ENCODE results near the gene PINK1.
"Not testable (repeated sequence)": the region's sequence is repeated elsewhere in the genome, so short reads cannot be mapped to it uniquely, and the experiment has no call there.

The PINK1 gene

GRCh38 chr1:20633190-20634064 is at the start of gene PINK1:
Gene PINK1 (plus strand): TSS chr1:20633458. CDS start chr1:20633549, 91 bp downstream.
- peak; percentile 85 for DNase-seq

DNA sequence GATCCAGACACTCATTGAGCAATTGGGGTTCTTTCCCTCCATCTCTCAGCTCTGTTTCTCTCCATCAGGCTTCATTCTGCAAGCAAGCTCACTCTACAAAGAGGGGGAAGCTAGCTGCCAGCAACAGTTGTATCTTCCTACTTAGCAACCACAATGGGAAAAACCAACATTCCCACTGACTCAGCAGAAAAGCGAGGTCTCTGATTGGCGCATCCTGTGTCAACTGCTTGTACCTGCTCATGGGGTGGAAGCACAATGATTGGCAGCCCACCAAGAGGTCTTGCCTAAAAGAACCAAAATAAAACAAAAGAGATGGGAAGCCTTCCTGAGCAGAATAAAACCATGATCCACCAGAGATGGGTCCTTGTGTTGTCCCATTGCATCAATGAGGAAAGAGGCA is 48.4 kb upstream of the PINK1 start:
- no peak for DNase-seq

GRCh38 chr1:20586953-20587660 is 46.2 kb upstream of the PINK1 start:
- DNase-seq = no peak

- DNase-seq = no peak
These were observed 45.6 kb upstream of the PINK1 start for GRCh38 chr1:20587661-20588053.

DNA sequence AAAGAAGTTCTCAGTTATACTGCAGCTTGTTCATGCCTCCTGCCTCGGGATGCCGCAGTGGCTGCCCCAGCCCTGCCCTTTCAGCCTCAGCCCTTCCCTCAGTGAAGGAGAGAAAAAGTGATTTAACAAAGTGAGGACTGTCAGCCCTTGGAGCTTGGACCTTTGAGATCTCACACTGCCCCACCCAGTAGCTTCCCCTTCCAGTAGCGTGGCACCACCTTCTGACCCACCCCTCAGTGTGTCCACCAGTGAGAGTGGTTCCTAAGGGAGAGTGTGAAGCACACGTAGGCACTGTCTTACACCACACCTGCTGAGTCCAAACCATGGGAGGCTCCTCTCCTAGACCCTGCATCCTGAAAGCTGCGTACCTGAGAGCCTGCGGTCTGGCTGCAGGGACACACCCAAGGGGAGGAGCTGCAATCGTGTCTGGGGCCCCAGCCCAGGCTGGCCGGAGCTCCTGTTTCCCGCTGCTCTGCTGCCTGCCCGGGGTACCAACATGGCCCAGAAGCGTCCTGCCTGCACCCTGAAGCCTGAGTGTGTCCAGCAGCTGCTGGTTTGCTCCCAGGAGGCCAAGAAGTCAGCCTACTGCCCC is 44.5 kb upstream of the PINK1 start, which contains the start of gene CDA:
Gene CDA, plus strand, starts transcription at position 464 of the 592 bp plus-strand sequence. Its CDS starts 33 bp downstream, at position 497.
- DNase-seq = no peak

DNA sequence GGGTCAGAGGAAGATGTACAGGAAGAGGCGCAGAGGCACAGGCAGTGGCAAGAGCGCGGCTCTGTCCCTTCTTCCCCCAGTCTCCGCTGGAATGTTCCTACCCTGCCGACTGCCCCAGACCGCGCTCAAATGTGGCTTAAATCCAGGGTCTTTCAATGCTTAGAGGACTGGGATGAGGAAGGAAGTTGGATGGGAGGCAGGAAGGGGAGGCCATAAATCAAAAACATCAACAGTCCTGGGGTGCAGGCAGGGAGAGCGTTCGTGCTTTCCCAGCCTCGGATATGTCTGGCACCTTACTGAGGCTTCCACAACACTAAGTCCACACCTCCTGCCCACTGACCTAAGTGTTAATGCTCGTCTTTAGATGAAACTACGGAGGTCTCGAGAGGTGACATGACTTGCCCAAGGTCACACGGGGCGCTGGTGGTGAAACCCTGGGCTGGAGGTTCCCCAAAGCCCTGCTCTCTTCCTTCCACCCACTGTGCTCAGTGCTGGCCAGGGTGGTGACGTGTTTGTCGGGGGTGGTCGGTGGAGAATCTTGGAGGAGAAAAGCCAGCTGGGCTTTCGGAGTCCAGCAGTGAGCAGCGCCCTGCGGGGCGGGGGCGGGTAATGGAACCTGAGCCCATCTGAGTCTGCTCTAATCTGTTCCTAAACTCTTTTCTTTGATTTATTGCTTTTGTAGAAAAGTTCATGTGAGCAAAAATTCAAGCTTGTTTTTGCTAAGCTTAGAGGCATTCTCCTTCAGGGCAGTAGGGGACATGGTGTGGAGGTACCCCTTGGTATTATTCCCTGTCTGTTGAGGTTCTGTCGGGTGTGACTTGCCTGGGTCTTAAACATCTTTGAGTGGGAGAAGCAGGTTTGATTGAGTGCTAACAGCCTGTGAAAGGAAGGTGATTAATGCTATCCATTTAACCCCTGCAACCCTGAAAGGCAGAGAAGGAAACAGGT is 43.7 kb upstream of the PINK1 start:
- DNase-seq = no peak

GRCh38 chr1:20590306-20590777 is 42.9 kb upstream of the PINK1 start:
- DNase-seq = no peak

DNA sequence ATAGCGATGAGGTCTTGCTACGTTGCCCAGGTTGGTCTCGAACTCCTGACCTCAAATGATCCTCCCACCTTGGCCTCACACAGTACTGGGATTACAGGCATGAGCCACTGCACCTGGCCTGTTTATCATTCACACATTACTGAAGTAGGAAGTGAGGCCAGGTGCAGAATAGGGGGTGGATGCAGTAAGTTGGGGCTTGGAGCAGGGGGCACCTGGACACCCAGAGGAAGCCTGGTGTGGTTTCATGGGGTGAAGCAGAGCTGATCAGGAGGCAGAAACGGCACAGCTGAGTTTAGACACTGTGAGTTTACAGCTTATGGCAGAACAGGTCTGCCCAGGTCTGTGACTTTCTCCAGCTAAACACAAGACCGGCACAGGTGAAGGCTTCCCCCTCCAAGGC is 39.5 kb upstream of the PINK1 start:
- DNase-seq = no peak

- no peak for DNase-seq
These were observed 38.5 kb upstream of the PINK1 start for GRCh38 chr1:20594746-20595145.

- no peak for DNase-seq
These were observed 37.2 kb upstream of the PINK1 start for GRCh38 chr1:20596106-20596505.

GRCh38 chr1:20597650-20598049 is 35.6 kb upstream of the PINK1 start:
- DNase-seq = no peak

- no peak for DNase-seq
These were observed 33.1 kb upstream of the PINK1 start for GRCh38 chr1:20600156-20600555.

DNA sequence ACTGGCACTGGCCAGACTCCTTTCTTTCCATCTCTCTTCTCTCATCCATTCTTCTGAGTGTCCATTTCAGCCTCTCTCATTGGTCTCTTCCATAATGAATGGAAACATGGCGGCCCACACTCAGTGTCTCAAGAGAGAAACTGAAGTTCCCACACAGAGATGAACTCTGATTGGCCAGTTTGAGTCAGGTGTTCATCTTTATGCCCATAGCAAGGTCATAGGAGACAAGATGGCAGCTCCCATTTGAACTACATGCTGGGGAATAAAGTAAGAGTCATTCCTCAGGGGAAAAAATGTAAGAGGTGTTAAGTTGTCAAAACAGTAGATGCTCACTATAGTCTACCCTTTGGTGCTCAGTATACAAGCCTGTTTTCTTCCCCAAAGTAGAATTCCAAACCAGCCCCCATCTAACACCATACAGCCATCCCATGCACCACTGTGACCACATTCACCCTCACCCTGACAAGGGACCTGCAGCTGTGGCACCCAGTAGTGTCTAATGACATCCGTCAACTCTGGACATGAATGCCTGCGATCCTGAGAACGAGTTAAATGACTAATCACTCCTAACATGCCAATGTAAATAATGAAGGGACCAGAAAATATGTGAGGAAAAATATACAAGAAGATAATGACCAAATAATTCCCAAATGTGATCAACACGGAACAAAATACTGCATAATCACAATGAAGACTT is 32.0 kb upstream of the PINK1 start:
- no peak for DNase-seq

DNA sequence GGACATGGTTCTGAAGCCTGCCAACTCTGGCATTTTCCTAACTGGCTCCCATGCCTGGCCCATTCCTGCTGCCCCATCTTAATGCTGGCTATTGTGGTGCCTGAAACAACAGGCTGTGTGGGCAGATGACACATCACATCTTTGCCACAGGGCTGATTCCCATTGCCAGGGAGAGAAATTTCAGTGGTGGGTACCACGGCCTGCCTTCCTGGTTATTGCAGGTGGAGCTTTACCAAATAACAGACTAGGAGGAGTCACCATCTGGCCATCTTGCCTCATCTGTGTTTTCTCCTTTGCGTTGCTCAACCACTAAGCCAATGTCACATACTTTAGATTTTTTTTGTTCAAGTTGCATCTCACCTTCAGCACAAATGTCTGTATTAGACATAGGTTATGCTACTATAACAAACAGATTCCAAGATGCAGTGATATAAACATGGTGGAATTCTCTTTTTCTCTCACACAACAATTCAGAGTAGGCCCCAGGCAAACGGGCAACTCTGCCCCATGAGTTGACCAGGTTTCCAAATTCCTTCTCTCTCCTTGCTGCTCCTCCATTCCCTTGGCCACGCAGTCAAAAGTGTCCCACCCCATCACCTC is 30.3 kb upstream of the PINK1 start:
- no peak for DNase-seq

GRCh38 chr1:20603504-20604464 is 29.5 kb upstream of the PINK1 start:
- no peak for DNase-seq

DNA sequence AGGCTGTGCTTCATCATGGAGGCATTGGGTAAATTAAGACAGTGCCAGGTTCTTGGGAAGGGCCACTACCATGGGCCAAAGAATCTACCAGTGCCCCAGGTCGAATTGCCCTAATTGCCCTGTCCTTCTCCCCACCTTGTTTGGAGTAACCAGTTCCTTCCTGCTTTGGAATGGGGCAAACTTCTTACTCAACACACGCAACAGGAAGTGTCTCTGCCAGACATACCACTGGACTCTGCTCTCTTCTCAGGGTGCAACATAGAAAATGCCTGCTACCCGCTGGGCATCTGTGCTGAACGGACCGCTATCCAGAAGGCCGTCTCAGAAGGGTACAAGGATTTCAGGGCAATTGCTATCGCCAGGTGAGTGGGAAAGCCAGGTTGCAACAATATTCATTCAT is 28.6 kb upstream of the PINK1 start:
- DNase-seq = no peak

DNA sequence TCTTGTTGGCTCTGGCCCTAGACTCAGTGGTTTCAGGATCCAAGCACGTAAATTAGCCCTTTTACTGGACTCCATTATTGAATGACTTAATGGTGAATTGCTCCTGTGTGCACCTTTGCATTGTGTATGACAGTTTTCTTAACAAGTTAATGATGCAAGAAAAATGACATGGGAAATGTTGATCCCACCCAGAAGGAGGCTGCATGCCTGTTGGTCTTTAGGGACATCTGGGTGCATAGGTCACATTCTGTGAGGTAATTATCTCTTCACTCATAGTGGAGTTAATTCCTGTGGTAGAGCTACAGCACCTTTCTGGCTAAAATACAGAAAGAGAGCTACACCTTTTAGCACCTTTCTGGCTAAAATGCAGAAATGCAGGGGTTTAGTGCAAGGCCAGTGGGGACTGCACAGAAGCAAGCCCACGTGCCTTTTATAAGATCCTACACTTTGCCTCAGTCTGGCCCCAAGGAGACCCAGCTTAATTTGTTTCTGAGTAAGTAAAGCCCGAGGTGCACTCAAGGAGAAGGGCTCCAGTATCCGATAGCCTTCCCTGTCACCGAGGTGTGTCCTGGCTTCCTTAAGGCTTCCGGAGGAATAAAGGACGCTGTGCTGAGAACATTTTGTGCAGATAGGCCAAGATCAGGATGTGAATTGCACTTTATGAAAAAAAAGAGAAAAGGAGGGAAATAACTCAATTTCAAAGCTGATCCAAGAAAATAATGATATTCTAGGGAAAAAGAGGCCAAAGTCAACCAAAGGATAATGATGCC is 26.3 kb upstream of the PINK1 start:
- not testable (repeated sequence) for DNase-seq

- no peak for DNase-seq
These were observed 23.7 kb upstream of the PINK1 start for GRCh38 chr1:20609541-20609940.

- no peak for DNase-seq
These were observed 22.3 kb upstream of the PINK1 start for GRCh38 chr1:20610970-20611369.
